ENCODE data around the gene PRSS50.

- TF ChIP-seq POLR2A (IDR thresholded peaks at IDR 0.05; ENCODE audit: low read length) (no peak), GATA1 (IDR thresholded peaks at IDR 0.05; ENCODE audit: low read depth, low read length) (no peak)
Measured at GRCh38 chr3:46675843-46676567, 41.7 kb downstream of the PRSS50 start.

All from erythroblast (primary cell).